H1 (cell line): ENCODE results near the gene UBE2I. TPM values are rescaled to one million over a fixed set of nuclear protein-coding genes. Genes with fewer than 3 reads are reported as not detected.

ENCODE experiments used
- BCL11A ChIP-seq, 2 experiments: IDR thresholded peaks; one replicate each; pipeline ENCODE4 v1.6.1; 2011; ENCODE audit warnings: low read depth in 2 of 2, low read length in 2 of 2, mild to moderate bottlenecking in 2 of 2
- CBX8 ChIP-seq: fragments of 300-800, 300-1000 bp; sonication (generic); IDR thresholded peaks from 2 replicates; pipeline ENCODE4 v1.7.1; 2016; ENCODE audit warnings: low read depth, low read length, borderline replicate concordance
- FOSL1 ChIP-seq: IDR thresholded peaks from 2 replicates; pipeline ENCODE4 v1.6.1; 2011; ENCODE audit warnings: mild to moderate bottlenecking, low read depth, low read length, moderate library complexity; ENCODE audit not compliant: insufficient read depth
- polyA plus RNA-seq, 7 experiments: library from polyadenylated mRNA; depleted of rRNA in 3 of 7; stranded (reverse) in 5 of 7; unstranded in 2 of 7; fragments of >200 nt in 5 of 7; fragments of 200-250 nt in 2 of 7; gene quantifications; 1 replicate in 5 of 7; 2 replicates in 1 of 7; 4 replicates in 1 of 7; pipeline versions ENCODE4 v1.2.1 to v1.2.3, GENCODE V29; 2011 to 2013; ENCODE audit warnings: missing spikeins in 2 of 7, mixed read lengths in 2 of 7
- total RNA-seq: library from RNA; stranded (reverse); fragmentation: NEBNext Ultra II Directional; extraction: Animal tissue kit (Norgen Biotek cat#: 25700); gene quantifications from 2 replicates; pipeline ENCODE4 v1.2.1, GENCODE V29; 2021

The UBE2I gene
- total and polyA plus RNA-seq, 2 of the 8 experiments (the other 6 are each of a cell fraction or from before 2014, with no cell fraction given) = 148 to 268 TPM

DNA sequence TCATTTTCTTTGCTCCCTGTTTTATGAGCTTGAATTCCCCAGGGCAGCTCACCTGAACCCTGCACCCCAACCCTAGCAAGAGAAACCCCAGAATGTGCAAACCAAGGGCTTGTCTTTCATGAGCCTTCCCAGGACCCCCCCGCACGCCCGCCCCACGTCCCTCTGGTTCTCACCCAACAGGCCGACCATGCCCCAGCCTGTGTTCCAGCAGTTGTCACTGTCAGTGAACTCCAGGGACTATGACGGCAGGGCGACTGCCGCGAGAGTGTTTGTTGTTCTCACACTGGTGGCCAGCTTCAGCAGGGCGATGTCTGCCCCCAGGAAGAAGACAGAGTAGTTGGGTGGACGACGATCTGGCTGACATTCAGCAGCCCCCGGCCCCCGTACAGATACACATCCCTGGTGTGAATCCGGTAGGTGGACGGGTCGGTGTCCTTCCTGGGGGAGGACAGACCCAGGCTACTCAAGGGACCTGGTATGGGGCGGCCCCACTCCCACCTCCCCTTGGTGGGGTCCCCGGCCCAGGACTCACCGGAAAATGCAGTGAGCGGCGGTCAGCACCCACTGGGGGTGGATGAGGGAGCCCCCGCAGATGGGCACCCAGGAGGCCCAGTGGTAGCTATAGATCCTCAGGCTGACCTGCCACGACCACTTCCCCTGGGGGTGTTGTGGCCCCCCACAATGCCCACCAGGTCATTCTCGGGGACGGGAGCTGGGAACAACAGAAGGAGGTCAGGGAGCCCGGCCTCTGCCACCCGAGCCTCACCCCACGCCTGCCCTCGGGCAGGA is 33.5 kb upstream of the UBE2I start (continued):
- no peak for TF ChIP-seq BCL11A (IDR thresholded peaks at IDR 0.05; ENCODE audit: low read depth in 2 of 2, low read length in 2 of 2)
- no peak for TF ChIP-seq CBX8
- TF ChIP-seq FOSL1 = no peak
